HG02840 (cell line): Measurements from ENCODE around the gene DYNC1H1.

Experiments used
- ATAC-seq: cut with Tn5 transposase; IDR thresholded peaks from one replicate; pipeline ENCODE4 v1.9.1; 2021; ENCODE audit warnings: mild to moderate bottlenecking, moderate library complexity, moderate number of reproducible peaks; ENCODE audit not compliant: unreplicated experiment, low FRiP score

Gene DYNC1H1

DNA sequence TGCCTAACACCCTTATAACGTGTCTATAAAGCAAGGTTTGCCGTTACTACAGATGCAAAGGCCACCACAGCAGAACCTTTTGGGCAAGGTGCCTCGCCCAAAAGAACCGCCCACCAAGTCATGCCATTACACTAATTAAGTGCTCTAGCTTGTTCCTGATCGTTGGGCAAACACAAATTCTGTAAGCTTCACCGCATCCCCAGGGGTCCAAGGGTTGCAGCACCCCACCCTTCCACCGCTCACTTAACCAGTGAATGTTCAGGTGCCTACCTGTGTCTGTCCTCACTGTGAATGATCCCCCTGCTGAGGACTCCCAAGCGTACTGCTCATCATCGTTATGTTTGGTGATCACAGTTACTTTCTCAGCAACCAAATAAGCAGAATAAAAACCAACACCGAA lies 121.1 kb downstream of the DYNC1H1 start:
- no peak for ATAC-seq

DNA sequence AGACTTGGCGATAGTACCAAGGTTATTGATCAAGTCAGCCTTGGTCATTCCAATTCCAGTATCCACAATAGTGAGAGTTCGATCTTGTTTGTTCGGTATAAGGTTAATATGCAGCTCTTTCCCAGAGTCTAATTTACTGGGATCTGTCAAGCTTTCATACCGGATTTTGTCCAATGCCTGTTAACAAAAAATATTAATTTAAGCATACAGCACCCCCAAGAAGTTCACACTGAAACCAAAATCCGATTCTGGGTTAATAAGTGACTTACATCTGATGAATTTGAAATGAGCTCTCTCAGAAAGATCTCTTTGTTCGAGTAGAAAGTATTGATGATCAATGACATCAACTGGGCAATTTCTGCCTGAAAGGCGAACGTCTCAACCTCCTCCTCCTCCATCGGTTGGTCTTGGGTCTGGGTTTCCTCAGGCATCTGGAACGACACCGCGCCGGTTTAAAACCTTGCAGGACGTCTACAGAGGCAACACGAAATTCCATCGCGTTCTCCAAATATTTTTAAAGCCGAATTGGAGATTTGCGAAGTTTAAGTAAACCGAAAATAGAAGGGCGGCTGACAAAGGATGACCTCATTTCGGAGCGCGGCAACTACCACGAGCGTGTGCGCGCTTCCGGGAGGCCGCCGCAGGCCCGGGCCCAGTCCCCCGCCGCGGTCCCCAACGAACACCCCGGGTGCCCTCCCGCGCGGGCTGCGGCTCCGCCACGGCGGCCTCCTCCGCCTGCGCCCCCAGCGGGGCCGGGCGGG lies 121.8 kb downstream of the DYNC1H1 start:
- ATAC-seq: peak; percentile 23

GRCh38 chr14:102086709-102086971 lies 122.3 kb downstream of the DYNC1H1 start:
- no peak for ATAC-seq

DNA sequence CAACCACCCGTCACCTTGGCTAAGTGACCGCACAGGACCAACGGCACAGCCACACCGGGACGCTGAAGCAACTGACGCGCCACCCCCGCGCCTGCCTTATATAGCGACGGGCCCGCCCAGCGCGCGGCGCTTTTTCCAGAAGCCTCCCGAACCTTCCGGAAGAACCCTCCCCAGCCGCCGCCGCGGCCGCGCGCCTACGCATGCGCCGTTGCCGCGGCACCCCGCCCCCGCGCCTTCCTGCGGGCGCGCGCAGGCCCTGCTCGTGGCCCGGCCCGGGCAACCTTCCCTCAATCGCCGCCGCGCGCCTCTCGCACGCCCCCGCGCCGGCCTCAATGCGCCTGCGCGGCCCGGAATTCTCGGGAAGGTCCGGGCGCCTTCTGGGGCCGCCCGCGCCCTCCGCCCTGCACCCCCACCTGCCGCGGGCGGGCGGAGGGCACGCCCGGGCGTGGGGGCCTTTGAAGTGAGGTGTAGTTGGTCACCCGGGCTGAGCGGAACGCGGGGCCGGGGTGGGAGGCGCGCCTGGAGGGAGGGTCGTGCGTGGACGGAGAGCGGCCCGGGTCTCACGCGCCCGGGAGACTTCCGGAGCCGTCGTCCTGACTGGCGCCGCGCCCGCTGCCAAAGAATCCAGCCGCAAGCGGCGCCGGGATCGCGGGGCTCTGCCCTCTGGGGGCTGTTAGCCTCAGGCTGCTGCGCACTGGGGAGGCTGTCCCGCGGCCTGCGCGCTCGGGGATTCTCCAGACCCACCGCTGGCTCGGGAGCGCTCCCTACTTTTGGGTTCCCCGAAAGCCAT lies 122.8 kb downstream of the DYNC1H1 start, which contains the start of gene HSP90AA1:
HSP90AA1 (minus strand) TSS at position 73 of the 790 bp plus-strand sequence. CDS start 666 bp downstream, outside the sequence.
- ATAC-seq: peak; percentile 83

DNA sequence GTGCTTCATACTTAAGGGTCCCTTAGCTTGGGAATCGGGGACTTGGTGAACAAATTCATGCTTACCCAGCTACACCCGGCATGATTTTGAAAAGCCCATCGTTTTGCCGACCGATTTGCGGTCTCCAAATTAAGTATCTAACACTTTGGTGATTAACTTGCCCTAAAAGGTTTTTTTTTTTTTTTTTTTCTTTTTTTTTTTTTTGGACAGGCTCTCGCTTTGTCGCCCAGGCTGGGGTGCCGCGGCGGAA lies 123.3 kb downstream of the DYNC1H1 start:
- ATAC-seq: no peak

- no peak for ATAC-seq
These were observed 123.8 kb downstream of the DYNC1H1 start for GRCh38 chr14:102088012-102088792.

- ATAC-seq: no peak
These were observed 125.4 kb downstream of the DYNC1H1 start for GRCh38 chr14:102089621-102090343.

- no peak for ATAC-seq
These were observed 126.3 kb downstream of the DYNC1H1 start for GRCh38 chr14:102090713-102091112.

- ATAC-seq: no peak
These were observed 128.4 kb downstream of the DYNC1H1 start for GRCh38 chr14:102092806-102093205.

DNA sequence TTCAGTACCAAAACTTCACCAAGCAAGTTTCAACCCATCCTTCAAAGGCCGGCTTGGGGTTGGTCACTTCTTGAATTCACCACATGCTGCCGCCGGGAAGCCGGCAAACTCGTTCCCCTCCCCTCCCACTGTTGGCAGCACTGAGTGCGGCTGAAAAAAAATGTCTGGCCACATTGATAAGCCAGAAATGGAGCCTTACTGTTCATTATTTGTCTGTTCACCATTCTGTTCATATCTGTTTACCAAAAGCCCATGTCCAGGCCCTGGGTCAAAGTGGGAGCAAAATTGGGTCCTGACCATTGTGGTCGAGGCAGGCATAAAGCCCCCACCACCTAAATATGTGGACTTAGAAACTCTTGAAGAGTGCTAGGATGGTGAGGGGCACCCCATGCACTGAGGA lies 129.7 kb downstream of the DYNC1H1 start:
- ATAC-seq: no peak

- no peak for ATAC-seq
These were observed 131.0 kb downstream of the DYNC1H1 start for GRCh38 chr14:102095231-102095870.

DNA sequence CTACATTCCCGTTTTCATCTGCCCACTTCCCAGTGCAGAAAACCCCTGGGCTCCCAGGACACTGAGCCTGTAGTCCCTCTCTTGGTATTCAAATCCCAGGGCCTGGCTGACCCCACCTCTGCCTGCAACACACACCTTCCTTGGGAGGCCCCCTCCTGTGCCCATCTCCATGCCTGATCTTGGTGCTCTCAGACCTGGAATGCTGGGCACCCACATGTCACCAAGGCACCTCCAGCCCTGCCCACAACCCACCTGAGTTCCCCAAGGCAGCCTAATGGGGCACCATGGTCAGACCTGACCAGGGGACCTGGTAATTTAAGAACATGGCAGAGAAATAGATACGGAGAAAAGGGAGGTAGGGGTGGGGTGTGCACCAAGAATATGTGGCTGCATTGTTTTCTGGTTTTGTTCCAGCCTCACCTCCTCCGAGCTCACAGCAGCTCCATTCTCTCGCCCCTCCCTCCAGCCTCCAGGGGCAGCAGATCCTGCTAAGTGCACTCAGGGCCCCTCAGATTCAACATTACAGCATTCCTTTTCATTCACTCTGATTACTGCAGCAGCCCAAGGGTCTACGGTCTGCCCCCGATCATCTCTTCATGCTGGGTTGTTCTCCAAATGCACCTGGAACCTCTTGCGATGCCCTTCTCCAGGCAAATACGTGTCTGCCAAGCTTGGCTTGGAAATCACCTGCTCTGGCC lies 131.6 kb downstream of the DYNC1H1 start:
- ATAC-seq: no peak

DNA sequence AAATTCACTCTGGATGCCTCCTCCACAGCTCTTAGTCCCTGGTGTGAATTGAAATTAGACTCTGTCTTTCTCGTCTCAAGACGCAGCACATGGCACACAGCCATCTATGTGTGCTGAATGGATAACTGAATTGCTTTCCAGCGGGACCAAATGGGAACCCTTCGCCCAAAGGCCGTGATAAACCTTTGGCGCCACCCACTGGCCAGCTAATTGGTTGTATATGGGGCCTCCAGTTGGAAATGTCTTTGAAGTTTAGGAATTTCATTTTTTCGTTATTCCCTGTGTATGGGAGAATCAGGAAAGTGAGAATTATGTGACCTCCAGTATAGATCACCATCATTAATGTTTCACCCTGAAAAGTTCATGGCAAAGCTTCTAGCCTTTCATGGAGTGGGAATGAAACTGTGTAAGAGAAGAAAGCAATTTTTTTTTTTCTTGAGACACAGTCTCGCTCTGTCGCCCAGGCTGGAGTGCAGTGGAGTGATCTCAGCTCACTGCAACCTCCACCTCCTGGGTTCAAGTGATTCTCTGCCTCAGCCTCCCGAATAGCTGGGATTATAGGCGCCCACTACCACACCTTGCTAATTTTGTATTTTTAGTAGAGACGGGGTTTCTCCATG lies 132.3 kb downstream of the DYNC1H1 start:
- no peak for ATAC-seq

- no peak for ATAC-seq
These were observed 133.2 kb downstream of the DYNC1H1 start for GRCh38 chr14:102097441-102098135.

- no peak for ATAC-seq
These were observed 138.8 kb downstream of the DYNC1H1 start for GRCh38 chr14:102103062-102103695.

DNA sequence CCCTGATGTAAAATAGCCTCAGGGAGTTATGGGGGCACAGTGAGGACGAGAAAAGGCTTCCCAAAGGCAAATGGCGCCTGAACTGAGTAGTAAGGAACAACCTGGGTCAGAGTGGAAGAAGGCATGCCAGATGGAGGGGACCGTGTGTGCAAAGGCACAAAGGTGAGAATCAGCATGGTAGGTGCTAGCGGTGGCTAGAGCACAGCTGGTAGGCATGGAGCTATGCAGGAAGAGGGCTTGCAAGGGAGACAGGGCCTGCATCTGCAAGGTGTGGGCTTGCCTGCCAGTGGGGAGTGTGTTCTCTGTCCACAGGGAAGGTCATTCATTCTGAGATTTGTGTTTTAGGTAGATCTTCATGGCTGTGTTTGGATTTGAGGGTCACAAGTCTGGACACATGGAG lies 141.0 kb downstream of the DYNC1H1 start:
- ATAC-seq: no peak
